Activated CD4-positive, alpha-beta T cell treated with anti-CD3 and anti-CD28 coated beads for 36 hours (primary cell): ENCODE measurements around the gene JAKMIP1. TPM values are rescaled to one million over a fixed set of nuclear protein-coding genes. Genes with fewer than 3 reads are reported as not detected.

Source experiments
- ATAC-seq: fragments of 200-7000 bp; cut with Tn5 transposase; one replicate; pipeline ENCODE4 v1.10.0; 2021; ENCODE audit warnings: mild to moderate bottlenecking, moderate library complexity
- CTCF ChIA-PET: fragments of 350-600 bp; sonication (Branson Sonifier 250); formaldehyde crosslinking; loops from one replicate; lab custom pipeline; 2021; ENCODE audit warnings: antibody characterized with exemption; lab: Charles Lee
- POLR2A ChIA-PET: fragments of 350-600 bp; sonication (Branson Sonifier 250); formaldehyde crosslinking; loops from one replicate; lab custom pipeline; 2021; ENCODE audit warnings: antibody characterized with exemption, inconsistent platforms; lab: Charles Lee
- DNase-seq: peaks from one replicate; pipeline ENCODE4 v3.0.0-alpha.2; 2020
- H3K27ac Mint-ChIP-seq: one replicate; pipeline ENCODE4 v1.8.0; 2021; ENCODE audit warnings: mixed read lengths
- H3K27me3 Mint-ChIP-seq: one replicate; pipeline ENCODE4 v1.8.0; 2021; ENCODE audit warnings: mixed read lengths
- H3K36me3 Mint-ChIP-seq: one replicate; pipeline ENCODE4 v1.8.0; 2021; ENCODE audit warnings: low read depth, mixed read lengths
- H3K4me1 Mint-ChIP-seq: one replicate; pipeline ENCODE4 v1.8.0; 2021; ENCODE audit warnings: mixed read lengths
- H3K4me3 Mint-ChIP-seq: one replicate; pipeline ENCODE4 v1.8.0; 2021; ENCODE audit warnings: mild to moderate bottlenecking, moderate library complexity, mixed read lengths
- H3K9me3 Mint-ChIP-seq: one replicate; pipeline ENCODE4 v1.8.0; 2021; ENCODE audit warnings: low read depth, mixed read lengths
- intact Hi-C, 2 experiments: fragments of 100-400 bp; cut with DNase I in 1 of 2; cut with micrococcal nuclease in 1 of 2; formaldehyde crosslinking; loops; one replicate each; pipeline versions ENCODE4 v1.14.2 to v1.15.1; 2022 to 2024; cut with DNase I, micrococcal nuclease
- total RNA-seq, 2 experiments: library from RNA; stranded (reverse); gene quantifications; one replicate each; pipeline ENCODE4 v1.2.3, GENCODE V29; 2021

The JAKMIP1 gene
- total RNA-seq, 2 experiments from 2014 or later = 3.1 to 3.9 TPM

GRCh38 chr4:6235901-6236640 lies 35.7 kb upstream of the JAKMIP1 start:
- DNase-seq = no peak
- CTCF ChIA-PET = no interaction called here

GRCh38 chr4:6235012-6235411 lies 34.7 kb upstream of the JAKMIP1 start:
- Mint-ChIP-seq H3K4me1 (no peaks in the 10 kb centered on the region), H3K36me3 (no peaks in the 10 kb centered on the region), H3K27me3 (peaks cover 4% of the 10 kb centered on the region), H3K27ac (no peak overlapping the region), H3K9me3 (no peaks in the 10 kb centered on the region), H3K4me3 (no peak overlapping the region)
- intact Hi-C loops = no loop called here
- POLR2A ChIA-PET = no interaction called here
- DNase-seq (no peak), ATAC-seq (no peak)
- CTCF ChIA-PET = interaction anchor here (1.2 kb wide), 1 partner anchor 15 kb away, joined by 4 read pairs; no protein-coding TSS in a partner anchor

More at GRCh38 chr4:6235901-6236640, 35.7 kb upstream of the JAKMIP1 start:
- no peak overlapping the region for H3K4me3 Mint-ChIP-seq
- H3K36me3 Mint-ChIP-seq = no peaks in the 10 kb centered on the region
- no peaks in the 10 kb centered on the region for H3K9me3 Mint-ChIP-seq
- POLR2A ChIA-PET = no interaction called here
- intact Hi-C loops = no loop called here
- no peak overlapping the region for H3K27ac Mint-ChIP-seq
- ATAC-seq = no peak
- peaks cover 4% of the 10 kb centered on the region for H3K27me3 Mint-ChIP-seq
- no peaks in the 10 kb centered on the region for H3K4me1 Mint-ChIP-seq

- ChIA-PET CTCF (no interaction called here), POLR2A (no interaction called here)
- intact Hi-C loops = no loop called here
- Mint-ChIP-seq H3K9me3 (no peaks in the 10 kb centered on the region), H3K4me1 (no peaks in the 10 kb centered on the region), H3K36me3 (no peaks in the 10 kb centered on the region), H3K27ac (no peak overlapping the region), H3K4me3 (no peak overlapping the region), H3K27me3 (peaks cover 5% of the 10 kb centered on the region)
- ATAC-seq (no peak), DNase-seq (no peak)
Observed at GRCh38 chr4:6233929-6234328, 33.6 kb upstream of the JAKMIP1 start.

- POLR2A ChIA-PET = no interaction called here
- Mint-ChIP-seq H3K27ac (no peak overlapping the region), H3K27me3 (peaks cover 7% of the 10 kb centered on the region), H3K9me3 (no peaks in the 10 kb centered on the region), H3K36me3 (no peaks in the 10 kb centered on the region), H3K4me3 (no peak overlapping the region), H3K4me1 (no peaks in the 10 kb centered on the region)
- CTCF ChIA-PET = no interaction called here
- DNase-seq = no peak
- intact Hi-C loops = no loop called here
- no peak for ATAC-seq
Observed at GRCh38 chr4:6232836-6233785, 32.8 kb upstream of the JAKMIP1 start.

GRCh38 chr4:6231663-6232165 lies 31.4 kb upstream of the JAKMIP1 start:
- no peaks in the 10 kb centered on the region for H3K4me1 Mint-ChIP-seq
- H3K4me3 Mint-ChIP-seq = no peak overlapping the region
- DNase-seq = no peak
- H3K27ac Mint-ChIP-seq = no peak overlapping the region
- intact Hi-C loops = no loop called here
- ChIA-PET CTCF (interaction anchor here (0.6 kb wide), 1 partner anchor 94 kb away, joined by 4 read pairs; no protein-coding TSS in a partner anchor), POLR2A (no interaction called here)
- H3K36me3 Mint-ChIP-seq = no peaks in the 10 kb centered on the region
- ATAC-seq = no peak
- H3K9me3 Mint-ChIP-seq = no peaks in the 10 kb centered on the region
- H3K27me3 Mint-ChIP-seq = peaks cover 7% of the 10 kb centered on the region

GRCh38 chr4:6230827-6231662 lies 30.7 kb upstream of the JAKMIP1 start:
- H3K36me3 Mint-ChIP-seq = no peaks in the 10 kb centered on the region
- POLR2A ChIA-PET = no interaction called here
- peaks cover 7% of the 10 kb centered on the region for H3K27me3 Mint-ChIP-seq
- no peak overlapping the region for H3K27ac Mint-ChIP-seq
- DNase-seq (no peak), ATAC-seq (no peak)
- intact Hi-C loops = no loop called here
- no peaks in the 10 kb centered on the region for H3K4me1 Mint-ChIP-seq
- CTCF ChIA-PET = interaction anchor here (0.6 kb wide), 1 partner anchor 95 kb away, joined by 4 read pairs; no protein-coding TSS in a partner anchor
- no peak overlapping the region for H3K4me3 Mint-ChIP-seq
- no peaks in the 10 kb centered on the region for H3K9me3 Mint-ChIP-seq

GRCh38 chr4:6230502-6230785 lies 30.1 kb upstream of the JAKMIP1 start:
- H3K9me3 Mint-ChIP-seq = no peaks in the 10 kb centered on the region
- POLR2A ChIA-PET = no interaction called here
- H3K27ac Mint-ChIP-seq = no peak overlapping the region
- peaks cover 8% of the 10 kb centered on the region for H3K27me3 Mint-ChIP-seq
- ATAC-seq (no peak), DNase-seq (no peak)
- H3K4me1 Mint-ChIP-seq = no peaks in the 10 kb centered on the region
- no peaks in the 10 kb centered on the region for H3K36me3 Mint-ChIP-seq
- CTCF ChIA-PET = no interaction called here
- H3K4me3 Mint-ChIP-seq = no peak overlapping the region
- intact Hi-C loops = no loop called here

- Mint-ChIP-seq H3K4me3 (no peak overlapping the region), H3K27me3 (peaks cover 8% of the 10 kb centered on the region), H3K4me1 (no peaks in the 10 kb centered on the region), H3K36me3 (no peaks in the 10 kb centered on the region), H3K27ac (no peak overlapping the region), H3K9me3 (no peaks in the 10 kb centered on the region)
- no peak for ATAC-seq
- POLR2A ChIA-PET = no interaction called here
- intact Hi-C loops = no loop called here
- CTCF ChIA-PET = no interaction called here
- no peak for DNase-seq
Observed at GRCh38 chr4:6229671-6230501, 29.5 kb upstream of the JAKMIP1 start.

GRCh38 chr4:6229095-6229494 lies 28.7 kb upstream of the JAKMIP1 start:
- ChIA-PET POLR2A (no interaction called here), CTCF (no interaction called here)
- ATAC-seq = no peak
- Mint-ChIP-seq H3K27ac (no peak overlapping the region), H3K4me3 (no peak overlapping the region), H3K4me1 (no peaks in the 10 kb centered on the region), H3K27me3 (peaks cover 12% of the 10 kb centered on the region), H3K36me3 (no peaks in the 10 kb centered on the region), H3K9me3 (no peaks in the 10 kb centered on the region)
- DNase-seq = no peak
- intact Hi-C loops = no loop called here

- ATAC-seq (no peak), DNase-seq (no peak)
- H3K27me3 Mint-ChIP-seq = peaks cover 15% of the 10 kb centered on the region
- no peaks in the 10 kb centered on the region for H3K4me1 Mint-ChIP-seq
- no peaks in the 10 kb centered on the region for H3K9me3 Mint-ChIP-seq
- POLR2A ChIA-PET = no interaction called here
- no peak overlapping the region for H3K4me3 Mint-ChIP-seq
- intact Hi-C loops = no loop called here
- no peak overlapping the region for H3K27ac Mint-ChIP-seq
- H3K36me3 Mint-ChIP-seq = no peaks in the 10 kb centered on the region
- CTCF ChIA-PET = interaction anchor here (0.7 kb wide), 1 partner anchor 19 kb away, joined by 3 read pairs; no protein-coding TSS in a partner anchor
Observed at GRCh38 chr4:6228158-6229067, 28.1 kb upstream of the JAKMIP1 start.
